Nephron progenitor cell (in vitro differentiated cells): ENCODE results near the gene FAM78B.

Source experiments
- DNase-seq: peaks from one replicate; pipeline ENCODE4 v3.0.0; 2021
- H3K27ac Mint-ChIP-seq: 2 replicates; pipeline ENCODE4 v1.8.0; 2021; ENCODE audit warnings: mild to moderate bottlenecking, moderate library complexity, mixed read lengths
- H3K27me3 Mint-ChIP-seq: 2 replicates; pipeline ENCODE4 v1.8.0; 2021; ENCODE audit warnings: mild to moderate bottlenecking, low read depth, mixed read lengths; ENCODE audit not compliant: poor library complexity
- H3K36me3 Mint-ChIP-seq: 2 replicates; pipeline ENCODE4 v1.8.0; 2021; ENCODE audit warnings: low read depth, mixed read lengths
- H3K4me1 Mint-ChIP-seq: 2 replicates; pipeline ENCODE4 v1.8.0; 2021; ENCODE audit warnings: mixed read lengths
- H3K4me3 Mint-ChIP-seq: 2 replicates; pipeline ENCODE4 v1.8.0; 2021; ENCODE audit warnings: mild to moderate bottlenecking, moderate library complexity, mixed read lengths
- H3K9me3 Mint-ChIP-seq: 2 replicates; pipeline ENCODE4 v1.8.0; 2021; ENCODE audit warnings: mild to moderate bottlenecking, moderate library complexity, mixed read lengths
- CTCF ChIP-seq: fragments of 200-600 bp; sonication (generic); IDR thresholded peaks from 2 replicates; pipeline ENCODE4 v1.5.0; 2021; ENCODE audit warnings: antibody characterized with exemption

Gene FAM78B

GRCh38 chr1:166166698-166167571 is at the start of gene FAM78B:
FAM78B (minus strand) TSS chr1:166167001; CDS start chr1:166166248, 753 bp downstream.
- H3K36me3 Mint-ChIP-seq, result no peaks in the 10 kb centered on the region
- H3K27me3 Mint-ChIP-seq, result peaks cover 68% of the 10 kb centered on the region
- H3K9me3 Mint-ChIP-seq, result no peaks in the 10 kb centered on the region
- peak; percentile 74 for DNase-seq
- H3K4me1 Mint-ChIP-seq, result peaks cover 21% of the 10 kb centered on the region
- H3K4me3 Mint-ChIP-seq, result peak within 1 kb of the TSS; percentile 85
- H3K27ac Mint-ChIP-seq, result no peak within 1 kb of the TSS
- TF ChIP-seq CTCF, result no peak

- Mint-ChIP-seq H3K36me3 (no peaks in the 10 kb centered on the region), H3K4me3 (no peak overlapping the region), H3K9me3 (no peaks in the 10 kb centered on the region), H3K4me1 (peaks cover 5% of the 10 kb centered on the region), H3K27ac (no peak overlapping the region), H3K27me3 (peaks cover 2% of the 10 kb centered on the region)
- no peak for TF ChIP-seq CTCF
- DNase-seq, result no peak
These were observed 35.7 kb upstream of the FAM78B start for GRCh38 chr1:166202546-166202945.

GRCh38 chr1:166200743-166201142 is 33.9 kb upstream of the FAM78B start:
- TF ChIP-seq CTCF, result no peak
- Mint-ChIP-seq H3K27me3 (peaks cover 2% of the 10 kb centered on the region), H3K4me1 (peaks cover 5% of the 10 kb centered on the region), H3K36me3 (no peaks in the 10 kb centered on the region), H3K4me3 (no peak overlapping the region), H3K9me3 (no peaks in the 10 kb centered on the region), H3K27ac (no peak overlapping the region)
- DNase-seq, result no peak

- no peak overlapping the region for H3K4me3 Mint-ChIP-seq
- H3K27ac Mint-ChIP-seq, result no peak overlapping the region
- H3K27me3 Mint-ChIP-seq, result peaks cover 5% of the 10 kb centered on the region
- TF ChIP-seq CTCF, result no peak
- H3K4me1 Mint-ChIP-seq, result no peaks in the 10 kb centered on the region
- no peaks in the 10 kb centered on the region for H3K9me3 Mint-ChIP-seq
- no peak for DNase-seq
- H3K36me3 Mint-ChIP-seq, result no peaks in the 10 kb centered on the region
These were observed 30.8 kb upstream of the FAM78B start for GRCh38 chr1:166197597-166197996.

GRCh38 chr1:166197141-166197540 is 30.3 kb upstream of the FAM78B start:
- Mint-ChIP-seq H3K36me3 (no peaks in the 10 kb centered on the region), H3K27ac (no peak overlapping the region), H3K4me1 (no peaks in the 10 kb centered on the region), H3K9me3 (no peaks in the 10 kb centered on the region), H3K4me3 (no peak overlapping the region), H3K27me3 (peaks cover 5% of the 10 kb centered on the region)
- no peak for DNase-seq
- TF ChIP-seq CTCF, result no peak
